Testis (tissue), 3 donors: ENCODE measurements around the gene PHACTR4. TPM values are rescaled to one million over a fixed set of nuclear protein-coding genes. Genes with fewer than 3 reads are reported as not detected.
"Not testable (repeated sequence)": the region's sequence is repeated elsewhere in the genome, so short reads cannot be mapped to it uniquely, and the experiment has no call there.

Experiments
- DNase-seq: peaks from one replicate; pipeline ENCODE4 v3.0.0-alpha.2; 2019
- H3K27ac ChIP-seq, 2 donors: fragments of 200-600 bp; sonication (generic); one replicate each; pipeline ENCODE4 v1.5.1; 2019
- H3K27me3 ChIP-seq: fragments of 200-600 bp; sonication (generic); one replicate; pipeline ENCODE4 v1.5.1; 2019
- H3K36me3 ChIP-seq: fragments of 200-600 bp; sonication (generic); one replicate; pipeline ENCODE4 v1.5.1; 2017; ENCODE audit warnings: low read depth; ENCODE audit errors: missing control alignments
- H3K4me1 ChIP-seq: fragments of 200-600 bp; sonication (generic); one replicate; pipeline ENCODE4 v1.5.1; 2019
- H3K4me3 ChIP-seq, 2 donors: fragments of 200-600 bp; sonication (generic); one replicate each; pipeline ENCODE4 v1.5.1; 2017 to 2019
- H3K9me3 ChIP-seq: fragments of 200-600 bp; sonication (generic); one replicate; pipeline ENCODE4 v1.5.1; 2017
- CTCF ChIP-seq, 3 experiments: fragments of 450-650 bp in 2 of 3; fragments of 200-600 bp in 1 of 3; sonication (generic) in 1 of 3; IDR thresholded peaks; one replicate each; pipeline ENCODE4 v1.5.1; 2016 to 2019; ENCODE audit warnings: antibody characterized with exemption in 3 of 3, mild to moderate bottlenecking in 2 of 3, moderate library complexity in 1 of 3
- POLR2A ChIP-seq: fragments of 450-650 bp; IDR thresholded peaks from one replicate; pipeline ENCODE4 v1.6.1; 2017; ENCODE audit warnings: antibody characterized with exemption, mild to moderate bottlenecking, moderate library complexity
- WGBS, 2 donors: methylation state at CpG; one replicate each; pipeline ENCODE4 v1.1.5; 2018; 5-methylcytosine and 5-hydroxymethylcytosine counted together
- intact Hi-C: fragments of 100-400 bp; cut with DNase I; formaldehyde crosslinking; loops from one replicate; pipeline ENCODE4 v1.15.1; 2023; ENCODE audit warnings: low total_unique reads
- polyA plus RNA-seq: library from polyadenylated mRNA; stranded (reverse); fragments of 350-450 nt; fragmentation: Illumina TruSeq; extraction: RNeasy Lipid Tissue Mini Kit (QIAGEN cat#74804); gene quantifications from one replicate; pipeline ENCODE4 v1.2.3, GENCODE V29; 2014; ENCODE audit warnings: low read depth, low replicate concordance; ENCODE audit not compliant: insufficient read depth
- total RNA-seq, 2 donors: library from RNA; depleted of rRNA; stranded (reverse); fragments of >200 nt; gene quantifications; one replicate each; pipeline ENCODE4 v1.2.3, GENCODE V29; 2016

Gene PHACTR4
- total and polyA plus RNA-seq, 3 donors from 2014 or later, result 33.1 to 51.8 (median 40.9) TPM

DNA sequence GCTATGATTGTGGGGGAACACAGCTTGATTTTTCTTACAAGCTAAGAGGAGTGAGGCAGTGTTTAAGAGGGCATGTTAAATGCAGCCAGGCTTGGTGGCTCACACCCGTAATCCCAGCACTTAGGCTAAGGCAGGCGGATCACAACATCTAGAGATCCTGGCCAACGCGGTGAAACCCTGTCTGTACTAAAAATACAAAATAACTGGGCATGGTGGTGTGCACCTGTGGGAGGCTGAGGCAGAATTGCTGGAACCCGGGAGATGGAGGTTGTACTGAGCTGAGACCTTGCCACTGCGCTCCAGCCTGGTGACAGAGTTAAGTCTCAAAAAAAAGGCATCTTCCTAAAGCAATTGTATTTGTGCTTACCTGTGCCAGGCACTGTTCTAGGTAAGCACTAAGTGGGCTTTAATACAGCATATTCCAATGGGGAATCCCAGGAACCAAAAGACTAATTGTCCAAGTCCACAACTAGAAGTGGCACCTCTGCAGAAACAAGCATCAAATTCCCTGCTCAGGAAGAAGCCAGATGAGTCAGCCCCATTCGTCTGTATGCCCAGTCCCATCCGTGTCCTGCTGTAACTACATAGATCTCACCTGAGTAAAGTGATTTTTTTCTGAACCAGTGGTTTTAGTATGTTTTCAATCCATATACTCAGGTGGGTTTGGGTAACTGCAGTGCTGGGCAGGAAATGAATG, 140.9 kb downstream of the PHACTR4 start:
- no peak for DNase-seq
- H3K9me3 ChIP-seq, result no peaks in the 10 kb centered on the region
- H3K27ac ChIP-seq, result no peak overlapping the region
- H3K4me3 ChIP-seq, result no peak overlapping the region
- no peaks in the 10 kb centered on the region for H3K27me3 ChIP-seq
- WGBS, 2 donors, result 72% methylated on average over 8 of the region's 8 CpGs
- H3K4me1 ChIP-seq, result peaks cover 27% of the 10 kb centered on the region
- TF ChIP-seq CTCF (IDR thresholded peaks at IDR 0.05), result no peak
- TF ChIP-seq POLR2A, result no peak
- intact Hi-C loops, result no loop called here
- no peaks in the 10 kb centered on the region for H3K36me3 ChIP-seq

GRCh38 chr1:28510970-28511440, 141.5 kb downstream of the PHACTR4 start:
- Histone ChIP-seq H3K9me3 (no peaks in the 10 kb centered on the region), H3K4me3 (no peak overlapping the region), H3K4me1 (peaks cover 27% of the 10 kb centered on the region), H3K27me3 (no peaks in the 10 kb centered on the region), H3K36me3 (no peaks in the 10 kb centered on the region), H3K27ac (no peak overlapping the region)
- no peak for DNase-seq
- intact Hi-C loops, result no loop called here
- TF ChIP-seq POLR2A (no peak), CTCF (IDR thresholded peaks at IDR 0.05) (no peak)
- WGBS, 2 donors, result 69 to 72% methylated on average over 2 of the region's 2 CpGs

DNA sequence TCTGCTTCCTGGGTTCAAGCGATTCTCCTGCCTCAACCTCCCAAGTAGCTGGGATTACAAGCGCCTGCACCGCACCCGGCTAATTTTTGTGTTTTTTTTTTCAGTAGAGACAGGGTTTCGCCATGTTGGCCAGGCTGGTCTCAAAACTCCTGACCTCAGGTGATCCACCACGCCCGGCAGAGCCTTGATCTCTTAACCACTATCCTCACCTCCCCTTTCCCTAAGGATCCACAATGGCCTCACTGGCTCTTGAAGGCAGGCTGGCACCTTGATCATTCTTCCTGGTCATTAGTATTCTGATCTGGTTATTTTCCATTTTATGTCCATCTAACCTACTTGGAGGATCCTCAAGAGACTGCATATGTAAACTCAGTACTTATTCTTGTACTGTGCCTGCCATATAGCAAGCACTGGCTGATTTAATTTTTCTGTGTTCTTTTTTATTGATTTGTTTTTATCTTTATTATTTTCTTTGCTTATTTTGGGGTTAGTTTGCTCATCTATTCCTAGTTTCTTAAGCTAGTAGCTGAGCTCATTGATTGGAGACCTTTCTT, 142.6 kb downstream of the PHACTR4 start:
- no peaks in the 10 kb centered on the region for H3K36me3 ChIP-seq
- no peaks in the 10 kb centered on the region for H3K27me3 ChIP-seq
- WGBS, 2 donors, result 95% methylated on average over 6 to 7 of the region's 7 CpGs
- peaks cover 25% of the 10 kb centered on the region for H3K4me1 ChIP-seq
- intact Hi-C loops, result no loop called here
- H3K4me3 ChIP-seq, result no peak overlapping the region
- no peaks in the 10 kb centered on the region for H3K9me3 ChIP-seq
- no peak overlapping the region for H3K27ac ChIP-seq
- no peak for DNase-seq
- TF ChIP-seq POLR2A (no peak), CTCF (IDR thresholded peaks at IDR 0.05) (no peak)

DNA sequence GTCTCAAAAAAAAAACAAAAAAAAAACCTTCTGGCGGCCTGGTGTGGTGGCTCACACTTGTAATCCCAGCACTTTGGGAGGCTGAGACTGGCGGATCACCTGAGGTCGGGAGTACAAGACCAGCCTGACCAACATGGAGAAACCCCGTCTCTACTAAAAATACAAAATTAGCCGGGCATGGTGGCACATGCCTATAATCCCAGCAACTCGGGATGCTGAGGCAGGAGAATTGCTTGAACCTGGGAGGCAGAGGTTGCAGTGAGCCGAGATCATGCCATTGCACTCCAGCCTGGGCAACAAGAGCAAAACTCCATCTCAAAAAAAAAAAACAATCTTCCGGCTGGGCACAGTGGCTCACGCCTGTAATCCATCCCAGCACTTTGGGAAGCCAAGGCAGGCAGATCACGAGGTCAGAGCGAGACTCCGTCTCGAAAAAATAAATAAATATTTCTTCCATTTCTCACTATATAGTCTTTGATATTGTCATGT, 144.9 kb downstream of the PHACTR4 start:
- H3K9me3 ChIP-seq, DNase-seq, H3K4me3 ChIP-seq, H3K27ac ChIP-seq, H3K27me3 ChIP-seq, H3K36me3 ChIP-seq, intact Hi-C loops: not testable (repeated sequence)
- 92% methylated on average over 13 of the region's 13 CpGs for WGBS, 2 donors
- H3K4me1 ChIP-seq, result peaks cover 12% of the 10 kb centered on the region

- 71 to 89% methylated on average over 1 of the region's 1 CpG for WGBS, 2 donors
- H3K36me3 ChIP-seq, result no peaks in the 10 kb centered on the region
- peaks cover 11% of the 10 kb centered on the region for H3K4me1 ChIP-seq
- no peak for DNase-seq
- peak overlapping the region in 1 of 2 donors; percentile 78 for H3K27ac ChIP-seq
- TF ChIP-seq CTCF (IDR thresholded peaks at IDR 0.05), result no peak
- no peak for TF ChIP-seq POLR2A
- intact Hi-C loops, result loop anchor here (5.0 kb wide), 1 partner anchor 86 kb away; no protein-coding TSS in a partner anchor
- H3K9me3 ChIP-seq, result no peaks in the 10 kb centered on the region
- no peaks in the 10 kb centered on the region for H3K27me3 ChIP-seq
- no peak overlapping the region for H3K4me3 ChIP-seq
Measured at GRCh38 chr1:28516518-28516956, 147.0 kb downstream of the PHACTR4 start.
